Measurements from ENCODE around the gene PPL.

GRCh38 chr16:4898811-4899473 lies 38.0 kb downstream of the PPL start:
- TF ChIP-seq CTCF (IDR thresholded peaks at IDR 0.05; ENCODE audit: borderline replicate concordance, extremely low read depth, low read length, poor library complexity, severe bottlenecking) (no peak), EZH2 (IDR thresholded peaks at IDR 0.05; ENCODE audit: borderline replicate concordance, low read depth, low read length, severe bottlenecking) (no peak)

Measured in DND-41 (cell line).